Liver (tissue), 9 donors: ENCODE measurements around the gene VAPA. TPM values are rescaled to one million over a fixed set of nuclear protein-coding genes. Genes with fewer than 3 reads are reported as not detected.

Source experiments
- DNase-seq: peaks from one replicate; pipeline ENCODE4 v3.0.0-alpha.2; 2017; ENCODE audit warnings: low spot score
- H3K27ac ChIP-seq, 2 donors: one replicate each; pipeline ENCODE4 v1.7.0; 2013; ENCODE audit warnings: inconsistent platforms in 2 of 2, low read length in 2 of 2, control low read depth in 1 of 2, low read depth in 1 of 2, mild to moderate bottlenecking in 1 of 2
- H3K27me3 ChIP-seq, 4 donors: one replicate each; pipeline versions ENCODE4 v1.6.1 to v1.7.0; 2013; ENCODE audit warnings: low read length in 3 of 4, inconsistent platforms in 1 of 4, mild to moderate bottlenecking in 1 of 4, moderate library complexity in 1 of 4; ENCODE audit not compliant: control insufficient read depth in 4 of 4, insufficient read depth in 4 of 4
- H3K36me3 ChIP-seq, 4 donors: one replicate each; pipeline versions ENCODE4 v1.6.1 to v1.7.0; 2013; ENCODE audit warnings: low read length in 3 of 4, mild to moderate bottlenecking in 3 of 4, low read depth in 1 of 4, moderate library complexity in 1 of 4; ENCODE audit not compliant: control insufficient read depth in 4 of 4, insufficient read depth in 3 of 4
- H3K4me1 ChIP-seq, 4 donors: one replicate each; pipeline versions ENCODE4 v1.6.1 to v1.7.0; 2013; ENCODE audit warnings: low read length in 3 of 4, mild to moderate bottlenecking in 3 of 4, moderate library complexity in 1 of 4; ENCODE audit not compliant: control insufficient read depth in 4 of 4, insufficient read depth in 4 of 4
- H3K4me3 ChIP-seq, 3 donors: one replicate each; pipeline versions ENCODE4 v1.6.1 to v1.7.0; 2013; ENCODE audit warnings: low read length in 3 of 3, control low read depth in 1 of 3, low read depth in 1 of 3, mild to moderate bottlenecking in 1 of 3
- H3K9ac ChIP-seq, 2 donors: one replicate each; pipeline ENCODE4 v1.7.0; 2013; ENCODE audit warnings: low read length in 2 of 2, mild to moderate bottlenecking in 2 of 2, moderate library complexity in 2 of 2, control low read depth in 1 of 2, low read depth in 1 of 2
- H3K9me3 ChIP-seq, 4 donors: one replicate each; pipeline versions ENCODE4 v1.6.1 to v1.7.0; 2013; ENCODE audit warnings: low read length in 3 of 4; ENCODE audit not compliant: control insufficient read depth in 4 of 4
- CTCF ChIP-seq: fragments of 150-350 bp; IDR thresholded peaks from 2 replicates; pipeline ENCODE4 v1.5.1; 2017; ENCODE audit warnings: improper control_type of control experiment, low read depth, low read length; ENCODE audit not compliant: missing input control
- EGR1 ChIP-seq, 2 donors: IDR thresholded peaks; 2 replicates each; pipeline ENCODE4 v1.6.1; 2016 to 2018; ENCODE audit warnings: antibody characterized with exemption in 2 of 2, low read depth in 2 of 2
- FOXA1 ChIP-seq: IDR thresholded peaks from 2 replicates; pipeline ENCODE4 v1.6.1; 2016; ENCODE audit warnings: antibody characterized with exemption
- FOXA2 ChIP-seq: IDR thresholded peaks from 2 replicates; pipeline ENCODE4 v1.6.1; 2016; ENCODE audit warnings: antibody characterized with exemption
- GABPA ChIP-seq, 2 donors: IDR thresholded peaks in 1 of 2; conservative IDR thresholded peaks in 1 of 2; 2 replicates each; pipeline ENCODE4 v1.6.1; 2016; ENCODE audit warnings: antibody characterized with exemption in 2 of 2, mild to moderate bottlenecking in 1 of 2, moderate library complexity in 1 of 2
- NR2F2 ChIP-seq: IDR thresholded peaks from 2 replicates; pipeline ENCODE4 v1.6.1; 2016; ENCODE audit warnings: antibody characterized with exemption
- RAD21 ChIP-seq, 2 donors: IDR thresholded peaks; 2 replicates each; pipeline ENCODE4 v1.6.1; 2016; ENCODE audit warnings: antibody characterized with exemption in 2 of 2, mild to moderate bottlenecking in 2 of 2
- RXRA ChIP-seq, 2 donors: IDR thresholded peaks; 2 replicates each; pipeline ENCODE4 v1.6.1; 2017 to 2018; ENCODE audit warnings: antibody characterized with exemption in 2 of 2, mild to moderate bottlenecking in 1 of 2
- TAF1 ChIP-seq: conservative IDR thresholded peaks from 2 replicates; pipeline ENCODE4 v1.6.1; 2016; ENCODE audit warnings: antibody characterized with exemption, mild to moderate bottlenecking
- YY1 ChIP-seq: IDR thresholded peaks from 2 replicates; pipeline ENCODE4 v1.6.1; 2016; ENCODE audit warnings: antibody characterized with exemption, mild to moderate bottlenecking
- ZBTB33 ChIP-seq: IDR thresholded peaks from 2 replicates; pipeline ENCODE4 v1.6.1; 2016; ENCODE audit warnings: antibody characterized with exemption
- WGBS: extraction: QIAGEN DNeasy Blood & Tissue Kit; methylation state at CpG from one replicate; pipeline ENCODE4 v1.1.7; 2013; 5-methylcytosine and 5-hydroxymethylcytosine counted together
- polyA plus RNA-seq, 2 donors: library from polyadenylated mRNA; stranded (reverse) in 1 of 2; unstranded in 1 of 2; fragments of 200-250 nt in 1 of 2; fragments of >200 nt in 1 of 2; fragmentation: Nextera tagmentation in 1 of 2; extraction: Ambion mirVana in 1 of 2; gene quantifications; one replicate each; pipeline versions ENCODE4 v1.2.1 to v1.2.3, GENCODE V29; 2013 to 2015
- total RNA-seq, 2 donors: library from RNA; depleted of rRNA; stranded (reverse); fragments of >200 nt; gene quantifications; one replicate each; pipeline ENCODE4 v1.2.3, GENCODE V29; 2014
- donor health status: healthy.
- donor health status: healthy.
- donor health status: healthy.
- donor health status: healthy.
- donor health status: healthy.

VAPA gene
- total and polyA plus RNA-seq, 4 donors: 80.7 to 114 (median 91.0) TPM

GRCh38 chr18:9991011-9992000, 77.5 kb downstream of the VAPA start:
- peaks cover 0 to 5% (median 2%) of the 10 kb centered on the region in 4 donors for H3K4me1 ChIP-seq
- no peaks in the 10 kb centered on the region for H3K27me3 ChIP-seq
- H3K9me3 ChIP-seq: no peaks in the 10 kb centered on the region
- H3K4me3 ChIP-seq: no peak overlapping the region
- no peak for DNase-seq
- TF ChIP-seq RAD21 (IDR thresholded peaks at IDR 0.05): no peak
- TF ChIP-seq YY1: no peak
- H3K9ac ChIP-seq: no peak overlapping the region
- WGBS: 84% methylated on average over 29 of the region's 29 CpGs
- H3K27ac ChIP-seq: no peak overlapping the region
- H3K36me3 ChIP-seq: no peaks in the 10 kb centered on the region

- TF ChIP-seq NR2F2 (peak; percentile 39), YY1 (no peak), EGR1 (IDR thresholded peaks at IDR 0.05; ENCODE audit: low read depth in 2 of 2) (no peak)
- no peak overlapping the region for H3K9ac ChIP-seq
- no peak overlapping the region for H3K4me3 ChIP-seq
- H3K4me1 ChIP-seq: peaks cover 0 to 5% (median 2%) of the 10 kb centered on the region in 4 donors
- H3K27ac ChIP-seq: no peak overlapping the region
- no peaks in the 10 kb centered on the region for H3K27me3 ChIP-seq
- WGBS: 53% methylated on average over 9 of the region's 9 CpGs
- H3K36me3 ChIP-seq: no peaks in the 10 kb centered on the region
- no peak for DNase-seq
- peaks cover 0 to under 1% (median 0%) of the 10 kb centered on the region in 4 donors for H3K9me3 ChIP-seq
These were observed 78.6 kb downstream of the VAPA start for GRCh38 chr18:9992300-9992972.

GRCh38 chr18:9992973-9993520, 79.2 kb downstream of the VAPA start:
- WGBS: 86% methylated on average over 11 of the region's 11 CpGs
- no peak overlapping the region for H3K9ac ChIP-seq
- TF ChIP-seq GABPA (IDR thresholded peaks at IDR 0.05 in 1 of 2, conservative IDR thresholded peaks at IDR 0.05 in 1 of 2) (no peak), CTCF (no peak), TAF1 (no peak), RXRA (IDR thresholded peaks at IDR 0.05) (no peak), ZBTB33 (no peak), FOXA2 (no peak), FOXA1 (no peak), EGR1 (IDR thresholded peaks at IDR 0.05; ENCODE audit: low read depth in 2 of 2) (no peak)
- H3K36me3 ChIP-seq: no peaks in the 10 kb centered on the region
- H3K9me3 ChIP-seq: peaks cover 0 to 7% (median 0%) of the 10 kb centered on the region in 4 donors
- no peak for DNase-seq
- H3K27me3 ChIP-seq: no peaks in the 10 kb centered on the region
- H3K27ac ChIP-seq: no peak overlapping the region
- peaks cover 0 to 2% (median 1%) of the 10 kb centered on the region in 4 donors for H3K4me1 ChIP-seq
- no peak overlapping the region for H3K4me3 ChIP-seq
